Spleen (tissue), 11 donors: ENCODE data around the gene LRRC45. TPM values are rescaled to one million over a fixed set of nuclear protein-coding genes. Genes with fewer than 3 reads are reported as not detected.
A peak's percentile ranks its signal among the peaks of the same experiment; 100 is the strongest.

Experiments used
- DNase-seq: peaks from one replicate; pipeline ENCODE4 v3.0.0-alpha.2; 2020
- H3K27ac ChIP-seq, 8 donors: fragments of 200-600 bp; sonication (generic) in 7 of 8; 1 replicate in 4 of 8; 2 replicates in 4 of 8; pipeline versions ENCODE4 v1.5.0 to v1.8.0; 2016 to 2021; ENCODE audit warnings: inconsistent platforms in 4 of 8, mild to moderate bottlenecking in 4 of 8, moderate library complexity in 1 of 8
- H3K27me3 ChIP-seq, 7 donors: fragments of 200-600 bp; sonication (generic) in 6 of 7; replicated peaks in 1 of 7; 1 replicate in 4 of 7; 2 replicates in 3 of 7; pipeline versions ENCODE4 v1.5.0 to v1.8.0; 2016 to 2021; ENCODE audit warnings: inconsistent platforms in 3 of 7, mild to moderate bottlenecking in 1 of 7
- H3K36me3 ChIP-seq, 6 donors: fragments of 200-600 bp; sonication (generic) in 5 of 6; 1 replicate in 4 of 6; 2 replicates in 2 of 6; pipeline versions ENCODE4 v1.5.0 to v1.8.0; 2016 to 2021; ENCODE audit warnings: inconsistent platforms in 2 of 6
- H3K4me1 ChIP-seq, 6 donors: fragments of 200-600 bp; sonication (generic) in 5 of 6; 1 replicate in 3 of 6; 2 replicates in 3 of 6; pipeline versions ENCODE4 v1.5.0 to v1.8.0; 2016 to 2021; ENCODE audit warnings: inconsistent platforms in 3 of 6
- H3K4me3 ChIP-seq, 8 donors: fragments of 200-600 bp; sonication (generic) in 7 of 8; 1 replicate in 4 of 8; 2 replicates in 4 of 8; pipeline versions ENCODE4 v1.5.0 to v1.8.0; 2016 to 2021; ENCODE audit warnings: inconsistent platforms in 4 of 8, mild to moderate bottlenecking in 4 of 8, moderate library complexity in 2 of 8
- H3K9me3 ChIP-seq, 8 donors: fragments of 200-600 bp; sonication (generic) in 7 of 8; 1 replicate in 4 of 8; 2 replicates in 4 of 8; pipeline versions ENCODE4 v1.5.0 to v1.8.0; 2016 to 2021; ENCODE audit warnings: inconsistent platforms in 4 of 8
- POLR2A ChIP-seq, 3 donors: fragments of 450-650 bp; IDR thresholded peaks; one replicate each; pipeline ENCODE4 v1.5.1; 2017; ENCODE audit warnings: antibody characterized with exemption in 3 of 3, mild to moderate bottlenecking in 1 of 3
- POLR2AphosphoS5 ChIP-seq, 3 donors: sonication (generic); formaldehyde crosslinking; IDR thresholded peaks; one replicate each; pipeline ENCODE4 v1.5.1; 2017; ENCODE audit warnings: antibody characterized with exemption in 3 of 3
- whole genome bisulfite sequencing, 5 donors: extraction: QIAGEN DNeasy Blood & Tissue Kit in 3 of 5; methylation state at CpG; one replicate each; pipeline versions ENCODE4 v1.1.5 to v1.1.7; 2013 to 2018; 5-methylcytosine and 5-hydroxymethylcytosine counted together
- intact Hi-C: fragments of 100-400 bp; cut with DNase I; formaldehyde crosslinking; loops from one replicate; pipeline ENCODE4 v1.15.0; 2023; ENCODE audit warnings: low total_unique reads
- polyA plus RNA-seq, 3 donors: library from polyadenylated mRNA; stranded (reverse); fragments of 200-250 nt; gene quantifications; one replicate each; pipeline ENCODE4 v1.2.1, GENCODE V29; 2013
- total RNA-seq, 7 donors: library from RNA; depleted of rRNA in 3 of 7; stranded (reverse); fragments of >200 nt in 3 of 7; fragmentation: NEBNext Ultra II Directional in 4 of 7; extraction: Animal tissue kit (Norgen Biotek cat#: 25700) in 4 of 7; gene quantifications; one replicate each; pipeline versions ENCODE4 v1.1.0 to v1.2.1, GENCODE V29; 2016 to 2021
- TF ChIP-seq, protein P1 (sequence below), 11 experiments: fragments of 200-600 bp in 7 of 11; fragments of 450-650 bp in 4 of 11; sonication (generic) in 4 of 11; IDR thresholded peaks in 8 of 11; conservative IDR thresholded peaks in 3 of 11; 1 replicate in 7 of 11; 2 replicates in 4 of 11; pipeline versions ENCODE4 v1.4.0 to v1.8.0; 2016 to 2021; ENCODE audit warnings: antibody characterized with exemption in 11 of 11, inconsistent platforms in 4 of 11, mild to moderate bottlenecking in 1 of 11
- donor health status: healthy with polysubstance abuse.
- donor health status: DM: no; HTN: no; CAD: no; lungs with moderate emphysema.
- donor health status: DM: no; HTN: no; CAD: no.
- donor health status: Bipolar disorder and iron deficiency.
- donor health status: healthy.
- donor health status: DM: no; HTN: no; CAD: no.
- donor health status: DM: yes; HTN: yes; CAD: no.

Gene LRRC45
- total and polyA plus RNA-seq, 10 donors, result 7.5 to 23.4 (median 11.7) TPM

DNA sequence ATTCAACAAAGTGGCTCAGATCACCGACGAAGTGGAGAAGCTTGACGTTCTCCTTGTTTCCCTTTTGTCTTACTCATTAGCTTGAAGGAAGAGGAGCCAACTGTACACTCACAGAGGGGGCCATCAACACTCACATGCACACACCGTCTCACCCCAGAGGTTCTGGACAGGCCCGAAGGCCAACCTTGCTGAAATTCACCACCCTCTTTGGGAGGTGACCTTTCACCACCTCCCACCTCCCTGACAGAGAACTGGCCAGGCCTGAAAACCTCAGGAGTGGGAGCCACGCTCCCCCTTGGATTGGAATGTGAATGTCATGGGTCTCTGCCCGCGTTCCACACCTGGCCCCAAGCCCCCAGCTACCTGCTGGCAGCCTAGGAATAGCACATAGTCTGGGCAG, 12.4 kb downstream of the LRRC45 start:
- H3K4me3 ChIP-seq, result no peak overlapping the region
- peaks cover 0 to 12% (median 0%) of the 10 kb centered on the region in 6 donors for H3K36me3 ChIP-seq
- DNase-seq, result no peak
- no peak overlapping the region for H3K27ac ChIP-seq
- H3K27me3 ChIP-seq, result peaks cover 0 to 19% (median 7%) of the 10 kb centered on the region in 7 donors
- intact Hi-C loops, result no loop called here
- WGBS, 5 donors, result 83 to 96% (median 93%) methylated on average over 7 to 8 of the region's 8 CpGs
- no peaks in the 10 kb centered on the region for H3K9me3 ChIP-seq
- H3K4me1 ChIP-seq, result peaks cover 9 to 59% (median 37%) of the 10 kb centered on the region in 6 donors
- TF ChIP-seq, protein P1, sequence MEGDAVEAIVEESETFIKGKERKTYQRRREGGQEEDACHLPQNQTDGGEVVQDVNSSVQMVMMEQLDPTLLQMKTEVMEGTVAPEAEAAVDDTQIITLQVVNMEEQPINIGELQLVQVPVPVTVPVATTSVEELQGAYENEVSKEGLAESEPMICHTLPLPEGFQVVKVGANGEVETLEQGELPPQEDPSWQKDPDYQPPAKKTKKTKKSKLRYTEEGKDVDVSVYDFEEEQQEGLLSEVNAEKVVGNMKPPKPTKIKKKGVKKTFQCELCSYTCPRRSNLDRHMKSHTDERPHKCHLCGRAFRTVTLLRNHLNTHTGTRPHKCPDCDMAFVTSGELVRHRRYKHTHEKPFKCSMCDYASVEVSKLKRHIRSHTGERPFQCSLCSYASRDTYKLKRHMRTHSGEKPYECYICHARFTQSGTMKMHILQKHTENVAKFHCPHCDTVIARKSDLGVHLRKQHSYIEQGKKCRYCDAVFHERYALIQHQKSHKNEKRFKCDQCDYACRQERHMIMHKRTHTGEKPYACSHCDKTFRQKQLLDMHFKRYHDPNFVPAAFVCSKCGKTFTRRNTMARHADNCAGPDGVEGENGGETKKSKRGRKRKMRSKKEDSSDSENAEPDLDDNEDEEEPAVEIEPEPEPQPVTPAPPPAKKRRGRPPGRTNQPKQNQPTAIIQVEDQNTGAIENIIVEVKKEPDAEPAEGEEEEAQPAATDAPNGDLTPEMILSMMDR (IDR thresholded peaks at IDR 0.05 in 8 of 11, conservative IDR thresholded peaks at IDR 0.05 in 3 of 11), result no peak
- TF ChIP-seq POLR2AphosphoS5 (IDR thresholded peaks at IDR 0.05), result no peak
- no peak for TF ChIP-seq POLR2A (IDR thresholded peaks at IDR 0.05)

DNA sequence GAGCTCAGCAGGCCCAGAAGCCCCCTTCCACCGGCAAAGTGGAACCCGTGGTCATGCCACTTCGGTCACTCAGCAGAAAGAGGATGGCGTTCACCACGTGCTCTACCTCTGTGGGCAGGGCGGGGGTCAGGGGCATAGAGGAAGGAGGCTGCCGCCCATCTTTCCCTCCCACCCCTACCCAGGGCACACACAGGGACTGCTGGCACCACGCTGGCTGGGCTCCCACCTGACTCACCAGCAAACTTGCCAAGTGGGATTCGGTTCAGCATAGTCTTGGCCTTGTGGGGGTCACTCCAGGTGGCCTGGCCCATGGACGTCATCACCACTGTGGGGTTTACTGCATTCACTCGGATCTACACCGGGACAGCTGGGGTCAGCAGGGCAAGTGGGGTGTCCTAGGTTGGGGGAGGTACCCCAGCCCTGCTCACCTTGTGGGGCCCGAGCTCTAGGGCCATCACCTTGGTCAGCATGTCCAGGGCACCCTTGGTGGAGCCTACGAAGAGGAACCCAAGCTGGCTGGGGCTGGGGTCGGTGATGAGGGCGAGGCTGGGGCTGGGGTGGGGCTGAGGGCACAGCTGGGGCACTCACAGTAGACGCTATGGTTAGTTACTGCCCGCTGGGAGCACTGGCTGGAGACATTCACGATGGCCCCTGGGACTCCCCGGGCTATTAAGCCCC, 13.0 kb downstream of the LRRC45 start:
- peak overlapping the region in 5 of 8 donors; percentile 59 to 81 (median 60) for H3K4me3 ChIP-seq
- WGBS, 5 donors, result 86 to 94% (median 91%) methylated on average over 8 to 20 of the region's 20 CpGs
- no peaks in the 10 kb centered on the region for H3K9me3 ChIP-seq
- H3K4me1 ChIP-seq, result peaks cover 6 to 53% (median 31%) of the 10 kb centered on the region in 6 donors
- peaks cover 0 to 13% (median 7%) of the 10 kb centered on the region in 7 donors for H3K27me3 ChIP-seq
- intact Hi-C loops, result no loop called here
- DNase-seq, result no peak
- H3K36me3 ChIP-seq, result peaks cover 0 to 12% (median 0%) of the 10 kb centered on the region in 6 donors
- peak overlapping the region in 4 of 8 donors; percentile 95 to 97 (median 96) for H3K27ac ChIP-seq
- TF ChIP-seq POLR2AphosphoS5 (IDR thresholded peaks at IDR 0.05) (no peak), POLR2A (IDR thresholded peaks at IDR 0.05) (no peak)
- TF ChIP-seq, protein P1 (IDR thresholded peaks at IDR 0.05 in 8 of 11, conservative IDR thresholded peaks at IDR 0.05 in 3 of 11), result no peak

DNA sequence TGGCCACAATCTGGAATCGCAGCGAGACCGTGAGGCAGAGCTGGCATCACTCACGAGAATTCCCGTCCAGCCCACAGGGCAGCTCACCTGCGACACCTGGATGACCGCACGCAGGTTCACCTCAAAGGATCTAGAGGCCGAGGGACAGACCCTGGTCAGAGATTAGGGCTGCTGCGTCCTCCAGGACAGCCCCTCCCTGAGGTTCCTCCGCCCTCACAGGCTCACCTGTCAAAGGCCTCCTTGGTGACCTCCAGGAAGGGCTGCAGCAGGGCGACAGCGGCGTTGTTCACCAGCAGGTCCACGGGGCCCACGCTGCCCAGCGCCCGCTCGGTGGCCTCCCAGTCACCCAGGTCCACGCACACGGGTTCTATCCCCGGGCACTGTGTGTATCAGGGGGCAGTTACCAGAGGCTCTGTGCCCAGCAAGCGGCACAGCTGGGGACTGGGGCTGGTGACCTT, 13.6 kb downstream of the LRRC45 start:
- peaks cover 0 to 12% (median 0%) of the 10 kb centered on the region in 6 donors for H3K36me3 ChIP-seq
- TF ChIP-seq, protein P1 (IDR thresholded peaks at IDR 0.05 in 8 of 11, conservative IDR thresholded peaks at IDR 0.05 in 3 of 11), result no peak
- TF ChIP-seq POLR2AphosphoS5 (IDR thresholded peaks at IDR 0.05) (no peak), POLR2A (IDR thresholded peaks at IDR 0.05) (no peak)
- peak overlapping the region; percentile 77 to 98 (median 96) for H3K27ac ChIP-seq
- H3K9me3 ChIP-seq, result no peaks in the 10 kb centered on the region
- H3K4me3 ChIP-seq, result peak overlapping the region; percentile 53 to 81 (median 63)
- WGBS, 5 donors, result 47 to 88% (median 49%) methylated on average over 5 to 23 of the region's 23 CpGs
- peaks cover 0 to 11% (median 7%) of the 10 kb centered on the region in 7 donors for H3K27me3 ChIP-seq
- intact Hi-C loops, result no loop called here
- peaks cover 6 to 51% (median 30%) of the 10 kb centered on the region in 6 donors for H3K4me1 ChIP-seq
- DNase-seq, result no peak
